Vagina (tissue), 2 donors: ENCODE measurements around the gene CBFA2T3.

Experiments used
- POLR2A ChIP-seq, 2 donors: fragments of 450-650 bp; IDR thresholded peaks; one replicate each; pipeline ENCODE4 v1.6.1; 2017; ENCODE audit warnings: antibody characterized with exemption in 2 of 2, mild to moderate bottlenecking in 2 of 2, moderate library complexity in 2 of 2
- TF ChIP-seq, protein P1 (sequence below), 3 experiments: fragments of 450-650 bp in 2 of 3; fragments of 200-600 bp in 1 of 3; sonication (generic) in 1 of 3; IDR thresholded peaks; one replicate each; pipeline ENCODE4 v1.5.1; 2017 to 2019; ENCODE audit warnings: antibody characterized with exemption in 3 of 3, mild to moderate bottlenecking in 2 of 3, moderate library complexity in 2 of 3

DNA sequence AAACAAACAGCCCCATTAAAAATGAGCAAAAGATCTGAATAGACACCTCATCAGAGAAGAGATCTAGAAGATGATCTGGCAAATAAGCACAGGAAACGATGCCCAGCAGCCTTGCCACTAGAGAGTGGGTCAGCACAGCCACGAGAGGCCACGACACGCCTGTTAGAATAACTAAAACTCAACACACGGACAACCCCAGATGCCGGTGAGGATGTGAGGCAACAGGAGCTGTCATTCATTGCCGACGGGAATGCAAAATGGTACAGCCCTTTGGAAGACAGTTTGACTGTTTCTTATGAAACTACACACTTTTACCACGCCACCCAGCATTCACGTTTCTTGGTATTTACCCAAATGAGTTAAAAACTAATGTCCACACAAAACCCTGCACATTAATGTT, 31.5 kb downstream of the CBFA2T3 start:
- TF ChIP-seq, protein P1, sequence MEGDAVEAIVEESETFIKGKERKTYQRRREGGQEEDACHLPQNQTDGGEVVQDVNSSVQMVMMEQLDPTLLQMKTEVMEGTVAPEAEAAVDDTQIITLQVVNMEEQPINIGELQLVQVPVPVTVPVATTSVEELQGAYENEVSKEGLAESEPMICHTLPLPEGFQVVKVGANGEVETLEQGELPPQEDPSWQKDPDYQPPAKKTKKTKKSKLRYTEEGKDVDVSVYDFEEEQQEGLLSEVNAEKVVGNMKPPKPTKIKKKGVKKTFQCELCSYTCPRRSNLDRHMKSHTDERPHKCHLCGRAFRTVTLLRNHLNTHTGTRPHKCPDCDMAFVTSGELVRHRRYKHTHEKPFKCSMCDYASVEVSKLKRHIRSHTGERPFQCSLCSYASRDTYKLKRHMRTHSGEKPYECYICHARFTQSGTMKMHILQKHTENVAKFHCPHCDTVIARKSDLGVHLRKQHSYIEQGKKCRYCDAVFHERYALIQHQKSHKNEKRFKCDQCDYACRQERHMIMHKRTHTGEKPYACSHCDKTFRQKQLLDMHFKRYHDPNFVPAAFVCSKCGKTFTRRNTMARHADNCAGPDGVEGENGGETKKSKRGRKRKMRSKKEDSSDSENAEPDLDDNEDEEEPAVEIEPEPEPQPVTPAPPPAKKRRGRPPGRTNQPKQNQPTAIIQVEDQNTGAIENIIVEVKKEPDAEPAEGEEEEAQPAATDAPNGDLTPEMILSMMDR (IDR thresholded peaks at IDR 0.05): no peak
- TF ChIP-seq POLR2A (IDR thresholded peaks at IDR 0.05): no peak
